ENCODE data around the gene FMN2.

DNA sequence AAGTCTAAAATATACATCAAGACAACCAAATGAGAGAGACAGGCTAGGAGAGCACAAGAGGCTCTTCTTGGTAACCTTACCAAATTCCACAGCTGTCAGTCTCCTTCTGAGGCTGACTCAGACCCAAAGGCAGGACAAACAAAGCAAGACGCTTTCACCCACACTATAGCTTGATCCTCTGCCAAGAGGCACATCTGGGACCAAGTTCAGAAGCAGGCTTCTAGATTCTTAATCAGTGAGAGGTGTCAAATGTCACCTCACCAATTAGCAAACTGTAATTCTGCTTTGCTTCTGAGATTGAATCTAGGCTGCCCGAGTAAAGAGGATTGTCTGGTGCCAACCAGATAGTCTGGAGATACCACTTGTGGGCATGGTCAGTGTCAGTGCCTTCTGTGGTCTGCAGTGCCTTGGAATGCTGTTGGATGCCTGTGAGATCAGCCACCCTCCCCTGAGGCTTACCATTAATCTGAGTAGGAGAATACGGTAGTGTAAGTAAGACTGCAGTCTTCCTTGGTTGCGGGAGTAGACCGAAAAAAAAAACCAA, 151.0 kb downstream of the FMN2 start:
- TF ChIP-seq, protein P1, sequence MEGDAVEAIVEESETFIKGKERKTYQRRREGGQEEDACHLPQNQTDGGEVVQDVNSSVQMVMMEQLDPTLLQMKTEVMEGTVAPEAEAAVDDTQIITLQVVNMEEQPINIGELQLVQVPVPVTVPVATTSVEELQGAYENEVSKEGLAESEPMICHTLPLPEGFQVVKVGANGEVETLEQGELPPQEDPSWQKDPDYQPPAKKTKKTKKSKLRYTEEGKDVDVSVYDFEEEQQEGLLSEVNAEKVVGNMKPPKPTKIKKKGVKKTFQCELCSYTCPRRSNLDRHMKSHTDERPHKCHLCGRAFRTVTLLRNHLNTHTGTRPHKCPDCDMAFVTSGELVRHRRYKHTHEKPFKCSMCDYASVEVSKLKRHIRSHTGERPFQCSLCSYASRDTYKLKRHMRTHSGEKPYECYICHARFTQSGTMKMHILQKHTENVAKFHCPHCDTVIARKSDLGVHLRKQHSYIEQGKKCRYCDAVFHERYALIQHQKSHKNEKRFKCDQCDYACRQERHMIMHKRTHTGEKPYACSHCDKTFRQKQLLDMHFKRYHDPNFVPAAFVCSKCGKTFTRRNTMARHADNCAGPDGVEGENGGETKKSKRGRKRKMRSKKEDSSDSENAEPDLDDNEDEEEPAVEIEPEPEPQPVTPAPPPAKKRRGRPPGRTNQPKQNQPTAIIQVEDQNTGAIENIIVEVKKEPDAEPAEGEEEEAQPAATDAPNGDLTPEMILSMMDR (IDR thresholded peaks at IDR 0.05), result no peak
- TF ChIP-seq POLR2A (IDR thresholded peaks at IDR 0.05), result no peak
